DOHH2 (cell line): ENCODE measurements around the gene ARFIP1.

ENCODE experiments used
- H3F3A ChIP-seq: fragments of 200-600 bp; sonication (generic), shearing (Covaris generic); 2 replicates; pipeline ENCODE4 v1.6.0; 2016; ENCODE audit warnings: antibody characterized with exemption, mild to moderate bottlenecking; ENCODE audit not compliant: control insufficient read depth, insufficient read depth
- H3K27ac ChIP-seq: fragments of 200-600 bp; sonication (generic); 2 replicates; pipeline ENCODE4 v1.5.1; 2014; ENCODE audit warnings: low read depth, mild to moderate bottlenecking, low read length, moderate library complexity
- H3K27me3 ChIP-seq: fragments of 200-600 bp; sonication (generic); 2 replicates; pipeline ENCODE4 v1.6.1; 2014; ENCODE audit warnings: mild to moderate bottlenecking, low read length, mixed read lengths; ENCODE audit not compliant: control insufficient read depth
- H3K36me3 ChIP-seq: fragments of 200-600 bp; sonication (generic); 2 replicates; pipeline ENCODE4 v1.6.1; 2014; ENCODE audit warnings: mild to moderate bottlenecking, low read length, moderate library complexity, mixed read lengths; ENCODE audit not compliant: control insufficient read depth
- H3K4me1 ChIP-seq: fragments of 200-600 bp; sonication (generic); 2 replicates; pipeline ENCODE4 v1.6.1; 2014; ENCODE audit warnings: mild to moderate bottlenecking, low read length, mixed read lengths; ENCODE audit not compliant: control insufficient read depth
- H3K4me2 ChIP-seq: fragments of 200-600 bp; sonication (generic); 2 replicates; pipeline ENCODE4 v1.6.0; 2014; ENCODE audit warnings: mild to moderate bottlenecking, low read length, moderate library complexity
- H3K4me3 ChIP-seq: fragments of 200-600 bp; sonication (generic); 2 replicates; pipeline ENCODE4 v1.5.1; 2014; ENCODE audit warnings: mild to moderate bottlenecking, low read length, mixed read lengths
- H3K79me2 ChIP-seq: fragments of 200-600 bp; sonication (generic); 2 replicates; pipeline ENCODE4 v1.6.1; 2014; ENCODE audit warnings: mild to moderate bottlenecking, low read length, mixed read lengths; ENCODE audit not compliant: control insufficient read depth
- H3K9me2 ChIP-seq: fragments of 200-600 bp; sonication (generic); replicated peaks from 2 replicates; pipeline ENCODE4 v1.6.1; 2014; ENCODE audit warnings: mild to moderate bottlenecking, low read length, mixed read lengths; ENCODE audit not compliant: control insufficient read depth
- H3K9me3 ChIP-seq: fragments of 200-600 bp; sonication (generic); 2 replicates; pipeline ENCODE4 v1.6.1; 2014; ENCODE audit warnings: antibody characterized with exemption, low read length, mixed read lengths; ENCODE audit not compliant: control insufficient read depth, insufficient read depth
- H4K20me1 ChIP-seq: fragments of 200-600 bp; sonication (generic); 2 replicates; pipeline ENCODE4 v1.6.0; 2014; ENCODE audit warnings: low read depth, mild to moderate bottlenecking, antibody characterized with exemption, low read length, moderate library complexity; ENCODE audit not compliant: control insufficient read depth, insufficient read depth
- CTCF ChIP-seq: fragments of 200-600 bp; sonication (generic); IDR thresholded peaks from one replicate; pipeline ENCODE4 v1.5.1; 2014; ENCODE audit warnings: antibody characterized with exemption, mild to moderate bottlenecking, low read depth, low read length; ENCODE audit not compliant: poor library complexity, severe bottlenecking
- EZH2phosphoT487 ChIP-seq: fragments of 200-600 bp; sonication (generic); IDR thresholded peaks from 2 replicates; pipeline ENCODE4 v1.6.1; 2017; ENCODE audit warnings: borderline replicate concordance, mild to moderate bottlenecking, antibody characterized with exemption, low read length, moderate library complexity, mixed read lengths

The ARFIP1 gene

GRCh38 chr4:152956147-152956546 is 176.4 kb downstream of the ARFIP1 start:
- no peaks in the 10 kb centered on the region for H3K36me3 ChIP-seq
- H3K9me3 ChIP-seq, result no peaks in the 10 kb centered on the region
- no peaks in the 10 kb centered on the region for H4K20me1 ChIP-seq
- H3K4me2 ChIP-seq, result no peak overlapping the region
- no peaks in the 10 kb centered on the region for H3K79me2 ChIP-seq
- TF ChIP-seq EZH2phosphoT487, result no peak
- H3K4me3 ChIP-seq, result no peak overlapping the region
- no peaks in the 10 kb centered on the region for H3K4me1 ChIP-seq
- peaks cover 23% of the 10 kb centered on the region for H3K27me3 ChIP-seq
- no peaks in the 10 kb centered on the region for H3F3A ChIP-seq
- H3K9me2 ChIP-seq, result no peaks in the 10 kb centered on the region
- H3K27ac ChIP-seq, result no peak overlapping the region

- no peaks in the 10 kb centered on the region for H3K36me3 ChIP-seq
- H3F3A ChIP-seq, result no peaks in the 10 kb centered on the region
- no peaks in the 10 kb centered on the region for H3K9me2 ChIP-seq
- H4K20me1 ChIP-seq, result no peaks in the 10 kb centered on the region
- H3K79me2 ChIP-seq, result no peaks in the 10 kb centered on the region
- H3K4me3 ChIP-seq, result no peak overlapping the region
- no peaks in the 10 kb centered on the region for H3K9me3 ChIP-seq
- no peak overlapping the region for H3K4me2 ChIP-seq
- H3K27ac ChIP-seq, result no peak overlapping the region
- H3K4me1 ChIP-seq, result no peaks in the 10 kb centered on the region
- peaks cover 23% of the 10 kb centered on the region for H3K27me3 ChIP-seq
- TF ChIP-seq EZH2phosphoT487 (no peak), CTCF (no peak)
Measured at GRCh38 chr4:152956650-152957436, 177.1 kb downstream of the ARFIP1 start.

- Histone ChIP-seq H3K36me3 (no peaks in the 10 kb centered on the region), H3K9me3 (no peaks in the 10 kb centered on the region), H3K4me3 (no peak overlapping the region), H3K4me1 (no peaks in the 10 kb centered on the region), H4K20me1 (no peaks in the 10 kb centered on the region), H3K4me2 (no peak overlapping the region), H3K9me2 (no peaks in the 10 kb centered on the region), H3K27ac (no peak overlapping the region), H3K79me2 (no peaks in the 10 kb centered on the region), H3K27me3 (peaks cover 23% of the 10 kb centered on the region), H3F3A (no peaks in the 10 kb centered on the region)
- no peak for TF ChIP-seq EZH2phosphoT487
- no peak for TF ChIP-seq CTCF
Measured at GRCh38 chr4:152957437-152958171, 177.8 kb downstream of the ARFIP1 start.

- Histone ChIP-seq H3K9me3 (no peaks in the 10 kb centered on the region), H3K27me3 (peaks cover 22% of the 10 kb centered on the region), H3K4me1 (no peaks in the 10 kb centered on the region), H3K4me2 (no peak overlapping the region), H4K20me1 (no peaks in the 10 kb centered on the region), H3K9me2 (no peaks in the 10 kb centered on the region), H3K36me3 (no peaks in the 10 kb centered on the region), H3K79me2 (no peaks in the 10 kb centered on the region), H3F3A (no peaks in the 10 kb centered on the region), H3K27ac (no peak overlapping the region), H3K4me3 (no peak overlapping the region)
- no peak for TF ChIP-seq EZH2phosphoT487
- no peak for TF ChIP-seq CTCF
Measured at GRCh38 chr4:152959080-152959479, 179.3 kb downstream of the ARFIP1 start.
